HEK293T (cell line): ENCODE measurements around the gene ARTN.

Experiments used
- CTCF ChIA-PET: fragments of 350-600 bp; formaldehyde crosslinking; extraction: SDS; loops from one replicate; lab custom pipeline; 2021; ENCODE audit warnings: antibody characterized with exemption, inconsistent platforms; lab: Yijun Ruan, JAX
- POLR2A ChIA-PET: fragments of 350-600 bp; formaldehyde crosslinking; extraction: SDS; loops from one replicate; lab custom pipeline; 2020; ENCODE audit warnings: antibody characterized with exemption, inconsistent platforms; lab: Yijun Ruan, JAX
- DNase-seq: peaks from one replicate; pipeline ENCODE4 v3.0.0; 2012; ENCODE audit warnings: mixed read lengths; ENCODE audit errors: extremely low spot score
- ARNT ChIP-seq: fragments of 450-650 bp; IDR thresholded peaks from 2 replicates; pipeline ENCODE4 v1.6.1; 2017; ENCODE audit warnings: mild to moderate bottlenecking
- BHLHE40 ChIP-seq: fragments of 450-650 bp; IDR thresholded peaks from 2 replicates; pipeline ENCODE4 v1.6.1; 2016; ENCODE audit warnings: mild to moderate bottlenecking, moderate library complexity, borderline replicate concordance
- CTBP1 ChIP-seq: fragments of 450-650 bp; IDR thresholded peaks from 2 replicates; pipeline ENCODE4 v1.6.1; 2016; ENCODE audit warnings: borderline replicate concordance
- ELF4 ChIP-seq: fragments of 450-650 bp; IDR thresholded peaks from 2 replicates; pipeline ENCODE4 v1.6.1; 2017; ENCODE audit warnings: antibody characterized with exemption
- FOXA1 ChIP-seq: fragments of 450-650 bp; IDR thresholded peaks from 2 replicates; pipeline ENCODE4 v1.6.1; 2016; ENCODE audit warnings: mild to moderate bottlenecking
- FOXK2 ChIP-seq: fragments of 450-650 bp; IDR thresholded peaks from 2 replicates; pipeline ENCODE4 v1.6.1; 2016; ENCODE audit warnings: mild to moderate bottlenecking
- FOXM1 ChIP-seq: fragments of 450-650 bp; IDR thresholded peaks from 2 replicates; pipeline ENCODE4 v1.6.1; 2017; ENCODE audit warnings: mild to moderate bottlenecking, borderline replicate concordance
- HDGF ChIP-seq: fragments of 450-650 bp; IDR thresholded peaks from 2 replicates; pipeline ENCODE4 v1.6.1; 2017; ENCODE audit warnings: antibody characterized with exemption, borderline replicate concordance
- L3MBTL2 ChIP-seq: fragments of 450-650 bp; conservative IDR thresholded peaks from 2 replicates; pipeline ENCODE4 v1.6.1; 2016; ENCODE audit warnings: mild to moderate bottlenecking
- LEF1 ChIP-seq: fragments of 450-650 bp; IDR thresholded peaks from 2 replicates; pipeline ENCODE4 v1.6.1; 2017; ENCODE audit warnings: mild to moderate bottlenecking, borderline replicate concordance
- NFRKB ChIP-seq: fragments of 450-650 bp; IDR thresholded peaks from 2 replicates; pipeline ENCODE4 v1.6.1; 2016; ENCODE audit warnings: mild to moderate bottlenecking, moderate library complexity
- PKNOX1 ChIP-seq: fragments of 450-650 bp; IDR thresholded peaks from 2 replicates; pipeline ENCODE4 v1.6.1; 2016
- SP1 ChIP-seq: fragments of 450-650 bp; IDR thresholded peaks from 2 replicates; pipeline ENCODE4 v1.6.1; 2017
- SUZ12 ChIP-seq: fragments of 450-650 bp; IDR thresholded peaks from 2 replicates; pipeline ENCODE4 v1.6.1; 2016; ENCODE audit warnings: mild to moderate bottlenecking
- TARDBP ChIP-seq: fragments of 450-650 bp; IDR thresholded peaks from 2 replicates; pipeline ENCODE4 v1.6.1; 2016
- ZNF384 ChIP-seq: fragments of 450-650 bp; IDR thresholded peaks from 2 replicates; pipeline ENCODE4 v1.6.1; 2016

Gene ARTN

GRCh38 chr1:43944860-43945259 lies 11.3 kb downstream of the ARTN start:
- ChIA-PET CTCF (interaction anchor here (1.7 to 5.1 kb wide), 2 partner anchors 10 to 15 kb away, joined by 7 to 33 read pairs; no protein-coding TSS in a partner anchor), POLR2A (no interaction called here)
- TF ChIP-seq HDGF (no peak), BHLHE40 (no peak), ZNF384 (no peak), NFRKB (no peak), LEF1 (no peak), ARNT (no peak), FOXA1 (no peak), PKNOX1 (no peak), SP1 (no peak), FOXK2 (no peak), SUZ12 (no peak), CTBP1 (no peak), ELF4 (no peak), FOXM1 (no peak), TARDBP (no peak), L3MBTL2 (no peak)
- no peak for DNase-seq

DNA sequence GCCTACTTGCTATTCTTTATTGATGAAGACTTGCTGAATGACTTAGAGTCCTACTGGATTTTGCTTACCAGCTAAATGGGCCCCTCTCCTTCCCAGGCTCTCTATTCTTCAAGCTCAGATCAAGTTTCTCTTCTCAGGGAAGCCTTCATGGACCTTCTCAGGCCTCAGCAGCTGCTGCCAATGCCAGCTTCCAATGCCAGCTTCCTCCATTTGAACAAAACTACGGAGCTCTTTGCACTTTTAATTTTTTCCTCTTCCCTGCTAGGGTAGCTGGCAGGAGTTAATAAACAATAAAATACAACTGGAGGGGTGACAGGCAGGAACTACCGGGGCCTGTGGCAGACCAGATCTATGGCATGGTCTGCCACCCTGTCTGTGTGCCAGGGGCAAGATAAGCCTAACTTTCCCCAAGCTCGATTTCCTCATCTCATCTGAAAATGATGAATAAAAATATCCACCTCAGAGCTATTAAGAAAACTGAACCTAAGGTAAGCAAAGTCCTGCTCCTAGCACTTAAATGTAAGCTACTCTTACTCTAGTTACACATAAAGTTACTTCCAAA lies 12.2 kb downstream of the ARTN start:
- ChIA-PET POLR2A (interaction anchor here (0.9 to 4.6 kb wide), 3 partner anchors 11 to 29 kb away, joined by 5 to 25 read pairs (median 7); partner anchors contain the start of gene ATP6V0B), CTCF (interaction anchor here (0.6 to 5.1 kb wide), 9 partner anchors 9 to 301 kb away, joined by 3 to 33 read pairs (median 5); no protein-coding TSS in a partner anchor)
- no peak for DNase-seq
- TF ChIP-seq TARDBP, result no peak
- TF ChIP-seq HDGF, result no peak
- TF ChIP-seq ZNF384, result no peak

DNA sequence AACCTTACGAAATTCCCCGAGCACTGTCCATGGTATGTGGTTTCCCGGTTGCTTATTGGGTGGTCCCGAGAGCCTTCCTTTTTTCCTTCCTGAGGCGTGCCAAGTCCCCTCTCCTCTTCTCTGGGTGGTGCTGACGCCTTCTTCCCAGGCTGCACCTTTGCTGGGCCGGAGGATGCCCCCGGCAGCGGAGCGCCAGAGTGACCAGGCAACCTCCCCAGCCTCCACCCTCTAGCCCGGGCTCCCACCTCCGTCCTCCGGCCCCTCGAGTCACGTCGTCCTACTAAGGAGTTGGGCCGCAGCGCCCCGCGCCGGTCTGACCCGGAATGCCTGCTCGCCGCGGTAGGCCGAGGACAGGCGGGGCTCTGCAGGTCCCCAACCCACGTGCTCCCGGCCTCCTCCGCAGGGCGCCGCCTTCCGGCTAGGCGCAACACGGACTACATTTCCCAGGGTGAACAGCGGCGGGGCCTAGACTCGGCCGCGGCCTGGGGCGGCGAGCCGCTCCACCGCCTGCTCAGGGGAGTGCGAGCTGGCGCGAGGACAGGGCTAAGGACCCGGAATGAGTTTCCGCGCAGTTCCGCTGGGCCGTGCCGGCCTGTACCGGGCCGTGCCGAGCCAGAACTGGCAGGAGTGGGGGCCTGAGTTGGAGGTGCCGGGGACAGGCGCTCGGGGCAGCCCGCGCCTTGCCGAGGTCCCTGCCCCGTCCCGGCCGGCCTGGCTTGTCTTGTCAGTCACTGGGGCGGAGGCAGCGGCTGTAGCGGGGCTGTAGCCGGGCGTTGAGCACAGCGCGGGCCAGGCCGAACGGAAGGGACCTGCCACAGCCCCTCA lies 12.8 kb downstream of the ARTN start, which contains the start of gene IPO13:
Gene IPO13, plus strand, starts transcription at position 715 of the 825 bp plus-strand sequence. CDS start 651 bp downstream, outside the sequence.
- CTCF ChIA-PET, result interaction anchor here (0.7 to 5.1 kb wide), 9 partner anchors 8 to 302 kb away, joined by 3 to 33 read pairs (median 5); no protein-coding TSS in a partner anchor

DNA sequence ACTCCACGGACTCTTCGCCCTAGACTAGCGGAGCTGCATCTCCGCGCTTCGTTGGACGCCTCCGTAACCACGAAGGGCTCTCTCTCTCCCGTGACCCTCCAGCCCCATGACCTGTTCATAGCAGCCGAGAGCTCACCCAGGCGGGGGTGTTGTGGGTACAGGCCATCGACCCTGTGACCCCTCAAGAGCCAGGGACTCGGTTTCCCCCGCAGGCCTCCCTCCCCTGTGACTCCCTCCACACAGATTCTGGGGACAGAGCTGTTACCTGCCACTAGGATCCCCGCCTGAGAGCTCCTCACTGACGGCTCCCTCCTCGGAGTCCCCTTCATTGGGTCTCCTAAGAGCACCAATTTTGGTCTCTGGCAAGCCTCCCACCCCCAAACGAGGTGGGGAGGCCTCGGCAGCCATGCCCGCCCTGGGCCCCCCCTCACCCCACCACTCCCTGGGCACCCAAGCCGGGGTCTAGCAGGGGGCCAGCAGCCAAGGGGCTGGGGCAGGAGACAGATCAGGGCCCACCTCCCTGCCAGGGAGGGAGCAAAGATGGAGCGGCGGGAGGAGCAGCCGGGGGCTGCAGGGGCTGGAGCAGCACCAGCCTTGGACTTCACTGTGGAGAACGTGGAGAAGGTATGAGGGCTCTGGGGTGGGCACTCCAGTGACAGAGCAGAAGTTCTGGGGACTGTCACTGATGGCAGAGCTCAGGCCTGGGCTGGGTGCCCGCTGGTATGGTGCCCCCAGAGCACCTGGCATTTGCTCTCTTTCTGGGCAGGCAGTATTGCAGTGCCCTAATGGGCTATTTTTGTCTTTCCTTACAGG lies 13.7 kb downstream of the ARTN start:
- POLR2A ChIA-PET, result interaction anchor here (0.7 to 4.6 kb wide), 11 partner anchors 9 to 492 kb away, joined by 3 to 25 read pairs (median 4); partner anchors contain the start of genes ATP6V0B, B4GALT2 and ST3GAL3
- no peak for DNase-seq
- CTCF ChIA-PET, result interaction anchor here (1.6 to 5.1 kb wide), 2 partner anchors 12 to 184 kb away, joined by 4 to 33 read pairs; no protein-coding TSS in a partner anchor
- TF ChIP-seq FOXA1 (no peak), ARNT (no peak), ZNF384 (no peak), PKNOX1 (no peak), TARDBP (no peak), ELF4 (no peak), L3MBTL2 (no peak), LEF1 (no peak), NFRKB (no peak)

More for the DNA sequence above, 12.8 kb downstream of the ARTN start, which contains the start of gene IPO13:
- no peak for TF ChIP-seq FOXK2
- no peak for TF ChIP-seq TARDBP
- peak; percentile 55; the same call in 1 of the 2 replicates for TF ChIP-seq ELF4
- peak; percentile 86 for TF ChIP-seq PKNOX1
- TF ChIP-seq LEF1, result no peak
- TF ChIP-seq HDGF, result no peak
- TF ChIP-seq CTBP1, result no peak
- TF ChIP-seq FOXA1, result no peak
- peak; percentile 72 for TF ChIP-seq L3MBTL2
- DNase-seq, result peak; percentile 97
- POLR2A ChIA-PET, result interaction anchor here (0.7 to 4.6 kb wide), 9 partner anchors 11 to 492 kb away, joined by 3 to 25 read pairs (median 5); partner anchors contain the start of genes ATP6V0B and B4GALT2

DNA sequence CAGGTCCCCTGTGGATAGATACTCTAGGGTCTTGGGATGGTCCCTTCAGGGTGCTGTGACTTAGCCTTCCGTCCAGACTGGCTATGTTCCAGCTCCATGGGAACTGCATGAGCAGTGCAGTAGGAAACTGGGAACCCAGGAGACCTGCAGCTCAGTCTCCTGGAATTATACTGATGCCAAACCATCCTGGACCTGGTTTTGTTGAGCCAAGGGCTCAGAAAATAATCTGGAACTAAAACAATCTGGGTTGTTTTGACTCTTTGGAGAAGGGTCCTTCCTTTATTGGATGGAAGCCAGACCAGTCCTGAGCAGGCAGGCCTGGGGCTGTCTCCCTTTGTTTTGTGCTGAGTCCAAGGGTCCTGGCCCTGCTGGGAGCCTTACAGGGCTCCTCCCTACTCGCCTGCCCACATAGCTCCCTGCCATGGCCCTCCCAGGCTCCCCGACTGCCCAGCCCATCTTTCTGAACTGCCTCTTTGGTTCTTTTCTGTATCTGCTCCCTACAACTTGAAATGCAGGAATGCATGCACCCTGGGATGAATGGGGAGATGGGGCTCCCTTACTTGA lies 14.4 kb downstream of the ARTN start:
- no peak for DNase-seq
- TF ChIP-seq SP1 (no peak), FOXM1 (no peak), FOXA1 (no peak), CTBP1 (no peak), L3MBTL2 (no peak), ZNF384 (no peak)
- ChIA-PET POLR2A (interaction anchor here (0.8 to 4.6 kb wide), 6 partner anchors 11 to 241 kb away, joined by 3 to 25 read pairs (median 4); partner anchors contain the start of genes ATP6V0B, B4GALT2 and ST3GAL3), CTCF (interaction anchor here (1.6 to 2.6 kb wide), 2 partner anchors 13 to 184 kb away, joined by 4 to 9 read pairs; no protein-coding TSS in a partner anchor)
